Panc1 (cell line): Measurements from ENCODE around the gene CLEC17A. TPM values are rescaled to one million over a fixed set of nuclear protein-coding genes. Genes with fewer than 3 reads are reported as not detected.
"Not testable (repeated sequence)": the region's sequence is repeated elsewhere in the genome, so short reads cannot be mapped to it uniquely, and the experiment has no call there.

ENCODE experiments used
- ATAC-seq: fragments of 200-7000 bp; cut with Tn5 transposase; 2 replicates; pipeline ENCODE4 v1.9.1; 2020; ENCODE audit warnings: mild to moderate bottlenecking, moderate library complexity
- BruUV-seq: library from RNA; stranded (reverse); fragments of 400-500 nt; replicated peaks from 2 replicates; lab custom pipeline; 2021; lab: Mats Ljungman, UMichigan
- CTCF ChIA-PET: fragments of 300-600 bp; sonication (Branson Sonifier 250); formaldehyde crosslinking; loops from one replicate; lab custom pipeline; 2022; ENCODE audit warnings: antibody characterized with exemption; lab: Charles Lee
- POLR2A ChIA-PET: fragments of 300-600 bp; sonication (Branson Sonifier 250); formaldehyde crosslinking; loops from one replicate; lab custom pipeline; 2022; ENCODE audit warnings: antibody characterized with exemption; lab: Charles Lee
- DNase-seq: peaks from one replicate; pipeline ENCODE4 v3.0.0-alpha.2; 2010; ENCODE audit warnings: low read depth, low spot score
- H3K27ac ChIP-seq: 2 replicates; pipeline ENCODE4 v1.5.1; 2011; ENCODE audit warnings: mild to moderate bottlenecking, low read length, inconsistent platforms
- H3K27me3 ChIP-seq: fragments of 200-500 bp; sonication (Bioruptor generic); 2 replicates; pipeline ENCODE4 v1.6.0; 2014; ENCODE audit warnings: low read length, inconsistent platforms; ENCODE audit not compliant: control insufficient read depth, insufficient read depth
- H3K36me3 ChIP-seq: fragments of 200-500 bp; sonication (Bioruptor generic); 2 replicates; pipeline ENCODE4 v1.5.1; 2014; ENCODE audit warnings: inconsistent platforms, mild to moderate bottlenecking, low read length, moderate library complexity; ENCODE audit not compliant: control insufficient read depth, insufficient read depth
- H3K4me1 ChIP-seq: 2 replicates; pipeline ENCODE4 v1.5.1; 2011; ENCODE audit warnings: inconsistent platforms, mild to moderate bottlenecking, low read length, moderate library complexity; ENCODE audit not compliant: control insufficient read depth, insufficient read depth
- H3K4me3 ChIP-seq, 2 experiments: 2 replicates each; pipeline ENCODE4 v1.5.1; 2011 to 2012; ENCODE audit warnings: low read depth in 2 of 2, low read length in 2 of 2, mild to moderate bottlenecking in 2 of 2, inconsistent platforms in 1 of 2, moderate library complexity in 1 of 2
- H3K9me3 ChIP-seq: fragments of 200-500 bp; sonication (Bioruptor generic); 2 replicates; pipeline ENCODE4 v1.5.1; 2014; ENCODE audit warnings: low read depth, mild to moderate bottlenecking, inconsistent platforms, low read length, moderate library complexity; ENCODE audit not compliant: control insufficient read depth, insufficient read depth
- CTCF ChIP-seq: fragments of 450-650 bp; IDR thresholded peaks from 2 replicates; pipeline ENCODE4 v1.5.1; 2017; ENCODE audit warnings: mild to moderate bottlenecking
- POLR2AphosphoS5 ChIP-seq: IDR thresholded peaks from 2 replicates; pipeline ENCODE4 v1.6.1; 2012; ENCODE audit warnings: mild to moderate bottlenecking, low read depth, low read length, moderate library complexity
- REST ChIP-seq, 2 experiments: IDR thresholded peaks; 2 replicates each; pipeline ENCODE4 v1.6.1; 2011 to 2012; ENCODE audit warnings: low read depth in 2 of 2, control low read depth in 1 of 2, low read length in 1 of 2, mild to moderate bottlenecking in 1 of 2, moderate library complexity in 1 of 2; ENCODE audit not compliant: insufficient read depth in 1 of 2
- SIN3A ChIP-seq: IDR thresholded peaks from 2 replicates; pipeline ENCODE4 v1.6.1; 2012; ENCODE audit warnings: low read depth, mild to moderate bottlenecking, low read length, moderate library complexity, borderline replicate concordance; ENCODE audit not compliant: insufficient read depth
- TCF7L2 ChIP-seq: IDR thresholded peaks from 2 replicates; pipeline ENCODE4 v1.6.1; 2011; ENCODE audit warnings: mild to moderate bottlenecking, low read depth, low read length, inconsistent platforms
- in situ Hi-C: cut with HindIII; loops from 2 replicates; pipeline ENCODE4 v1.10.0; 2016; ENCODE audit warnings: low sequenced_read_pairs, low pct_unique_long_range_greater_than_20kb
- intact Hi-C: fragments of 100-400 bp; cut with micrococcal nuclease; formaldehyde crosslinking; loops from one replicate; pipeline ENCODE4 v1.10.0; 2022; ENCODE audit not compliant: unreplicated experiment
- total RNA-seq: library from RNA; stranded (reverse); gene quantifications from one replicate; pipeline ENCODE4 v1.2.1, GENCODE V29; 2021; ENCODE audit not compliant: unreplicated experiment

The CLEC17A gene
- total RNA-seq, 1 experiment from 2014 or later: not detected

- no TSS peak for BruUV-seq
- TF ChIP-seq REST (IDR thresholded peaks at IDR 0.05; ENCODE audit: insufficient read depth in 1 of 2, low read depth in 2 of 2, low read length in 1 of 2) (no peak), TCF7L2 (no peak), CTCF (no peak), POLR2AphosphoS5 (no peak), SIN3A (no peak)
- ATAC-seq: no peak
- Histone ChIP-seq H3K9me3 (no peaks in the 10 kb centered on the region), H3K4me1 (peaks cover 42% of the 10 kb centered on the region), H3K27ac (no peak overlapping the region), H3K27me3 (no peaks in the 10 kb centered on the region), H3K36me3 (no peaks in the 10 kb centered on the region), H3K4me3 (no peak overlapping the region)
- DNase-seq: no peak
- POLR2A ChIA-PET: no interaction called here
- intact Hi-C loops (no loop called here), in situ Hi-C loops (no loop called here)
- CTCF ChIA-PET: no interaction called here
Observed at GRCh38 chr19:14563590-14563926, 19.3 kb upstream of the CLEC17A start.

DNA sequence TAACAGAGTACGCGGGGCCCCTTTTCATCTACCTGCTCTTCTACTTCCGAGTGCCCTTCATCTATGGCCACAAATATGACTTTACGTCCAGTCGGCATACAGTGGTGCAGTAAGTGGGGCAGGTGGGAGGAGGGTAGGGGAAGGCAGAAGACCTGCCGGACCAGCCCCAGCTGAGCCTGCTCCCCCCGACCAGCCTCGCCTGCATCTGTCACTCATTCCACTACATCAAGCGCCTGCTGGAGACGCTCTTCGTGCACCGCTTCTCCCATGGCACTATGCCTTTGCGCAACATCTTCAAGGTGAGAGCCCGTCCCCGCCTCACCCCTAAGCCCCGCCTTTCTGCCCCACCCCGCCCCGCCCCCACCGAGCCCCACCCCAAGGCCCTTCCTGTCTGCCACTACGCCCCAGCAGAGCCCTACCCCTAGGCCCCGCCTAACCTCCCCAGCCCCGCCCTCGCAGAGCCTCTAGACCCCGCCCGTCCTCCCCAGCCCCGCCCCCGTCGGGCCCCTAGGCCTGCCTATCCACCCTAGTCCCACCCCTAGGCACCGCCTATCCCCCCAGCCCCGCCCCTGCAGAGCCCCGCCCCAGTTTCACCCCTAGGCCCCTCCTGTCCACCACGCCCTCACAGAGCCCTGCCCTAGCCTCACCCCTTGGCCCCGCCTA, 18.8 kb upstream of the CLEC17A start:
- Histone ChIP-seq H3K4me3 (no peak overlapping the region), H3K36me3 (no peaks in the 10 kb centered on the region), H3K27ac (no peak overlapping the region), H3K9me3 (no peaks in the 10 kb centered on the region), H3K4me1 (peaks cover 36% of the 10 kb centered on the region), H3K27me3 (no peaks in the 10 kb centered on the region)
- ATAC-seq (peak; percentile 47), DNase-seq (no peak)
- CTCF ChIA-PET: no interaction called here
- TF ChIP-seq SIN3A (no peak), CTCF (no peak), REST (IDR thresholded peaks at IDR 0.05; ENCODE audit: insufficient read depth in 1 of 2, low read depth in 2 of 2, low read length in 1 of 2) (no peak), POLR2AphosphoS5 (no peak), TCF7L2 (no peak)
- BruUV-seq: no TSS peak
- intact Hi-C loops: no loop called here
- in situ Hi-C loops: no loop called here
- POLR2A ChIA-PET: no interaction called here

GRCh38 chr19:14564652-14565297, 18.1 kb upstream of the CLEC17A start:
- H3K4me3 ChIP-seq, POLR2A ChIA-PET, DNase-seq, H3K27ac ChIP-seq, H3K27me3 ChIP-seq, H3K9me3 ChIP-seq, H3K36me3 ChIP-seq, CTCF ChIA-PET, in situ Hi-C loops, intact Hi-C loops: not testable (repeated sequence)
- BruUV-seq: TSS peak; percentile 96
- ATAC-seq: peak; percentile 1; the same call in 1 of the 2 replicates
- peaks cover 33% of the 10 kb centered on the region for H3K4me1 ChIP-seq
